ENCODE data around the gene STK26.

STK26 gene

GRCh38 chrX:132101206-132101605 lies 78.1 kb downstream of the STK26 start:
- no peak for DNase-seq

GRCh38 chrX:132101799-132102198 lies 78.7 kb downstream of the STK26 start:
- DNase-seq = no peak

GRCh38 chrX:132107291-132107690 lies 84.2 kb downstream of the STK26 start:
- no peak for DNase-seq

- DNase-seq = no peak
These were observed 91.5 kb downstream of the STK26 start for GRCh38 chrX:132114607-132115006.

- DNase-seq = no peak
These were observed 92.7 kb downstream of the STK26 start for GRCh38 chrX:132115792-132116191.

GRCh38 chrX:132118358-132118757 lies 95.3 kb downstream of the STK26 start:
- no peak for DNase-seq

GRCh38 chrX:132119283-132119682 lies 96.2 kb downstream of the STK26 start:
- DNase-seq = no peak

GRCh38 chrX:132119821-132120515 lies 96.9 kb downstream of the STK26 start:
- no peak for DNase-seq

GRCh38 chrX:132120913-132121312 lies 97.8 kb downstream of the STK26 start:
- no peak for DNase-seq

All from NCI-H1436 (cell line).